UCSD-AML1 (cell line): ENCODE results near the gene PKN2.

Experiments
- DNase-seq: peaks from one replicate; lab custom pipeline; 2025; ENCODE audit not compliant: unreplicated experiment; lab: John Stamatoyannopoulos, UW

PKN2 gene

DNA sequence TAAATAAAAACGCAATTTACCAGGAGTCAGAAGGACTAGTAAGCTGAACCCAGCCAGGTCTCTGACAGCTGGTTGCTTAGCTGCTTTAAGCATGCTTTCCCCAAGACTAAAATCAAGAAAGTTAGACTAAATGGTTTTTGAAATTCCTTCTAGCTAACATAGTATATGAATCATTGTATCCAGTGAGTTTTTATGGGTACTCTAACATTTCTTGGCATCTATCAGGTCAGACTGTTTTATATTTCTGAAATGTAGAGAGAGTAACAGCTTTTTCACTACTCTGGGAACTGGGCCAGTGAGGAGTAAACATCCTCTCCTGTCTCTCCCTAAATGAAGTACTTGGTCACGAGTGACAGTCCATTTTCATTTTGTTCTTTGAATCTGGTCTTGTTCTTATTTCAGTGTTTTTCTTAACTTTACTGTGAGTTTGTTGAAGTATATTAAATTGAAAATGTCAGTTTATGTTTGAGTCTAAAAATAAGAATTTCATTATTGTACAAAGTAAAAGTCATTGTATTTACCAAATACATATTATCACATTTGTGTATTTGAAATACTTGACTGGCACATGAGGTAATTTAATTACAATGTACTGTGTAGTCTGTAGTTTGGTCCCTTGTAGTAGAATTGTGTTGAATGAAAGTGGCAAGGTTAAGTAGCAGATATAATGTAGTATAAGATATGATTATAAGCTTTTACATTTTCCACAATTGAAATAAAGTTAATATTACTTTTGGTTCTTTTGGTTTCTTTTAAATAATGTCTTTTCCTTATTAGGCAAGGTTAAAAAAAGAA, 47.6 kb downstream of the PKN2 start:
- no peak for DNase-seq

DNA sequence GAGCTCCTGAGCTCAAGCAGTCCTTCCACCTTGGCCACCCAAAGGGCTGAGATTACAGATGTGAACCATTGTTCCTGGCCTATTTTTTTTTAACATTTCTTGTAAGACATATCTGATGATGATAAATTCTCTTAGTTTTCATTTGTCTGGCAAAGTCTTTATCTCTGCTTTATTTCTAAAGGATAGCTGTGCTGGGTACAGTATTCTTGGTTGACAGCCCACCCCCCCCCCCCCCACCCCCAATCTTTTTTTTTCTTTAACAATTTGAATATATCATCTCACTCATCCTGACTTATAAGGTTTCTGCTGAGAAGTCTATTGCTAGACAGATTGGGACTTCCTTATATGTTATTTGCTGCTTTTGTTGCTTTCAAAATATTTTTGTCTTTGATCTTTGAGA, 51.3 kb downstream of the PKN2 start:
- no peak for DNase-seq

DNA sequence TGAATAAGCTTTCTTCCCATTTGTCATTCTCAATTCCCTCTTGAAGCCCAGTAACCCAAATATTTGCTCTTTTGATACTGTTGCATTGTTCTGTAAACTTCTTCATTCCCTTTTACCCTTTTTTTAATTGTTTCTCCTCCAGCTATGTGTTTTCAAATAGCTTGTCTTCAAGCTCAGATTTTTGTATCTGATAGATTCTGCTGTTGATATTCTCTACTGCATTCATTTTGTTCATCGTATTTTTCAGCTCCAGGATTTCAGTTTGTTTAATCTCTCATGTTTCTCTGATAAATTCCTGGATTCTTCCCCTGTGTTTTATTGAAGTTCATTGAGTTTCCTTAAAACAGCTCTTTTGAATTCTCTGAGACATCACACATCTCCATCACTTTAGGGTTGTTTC, 51.8 kb downstream of the PKN2 start:
- DNase-seq, result no peak

DNA sequence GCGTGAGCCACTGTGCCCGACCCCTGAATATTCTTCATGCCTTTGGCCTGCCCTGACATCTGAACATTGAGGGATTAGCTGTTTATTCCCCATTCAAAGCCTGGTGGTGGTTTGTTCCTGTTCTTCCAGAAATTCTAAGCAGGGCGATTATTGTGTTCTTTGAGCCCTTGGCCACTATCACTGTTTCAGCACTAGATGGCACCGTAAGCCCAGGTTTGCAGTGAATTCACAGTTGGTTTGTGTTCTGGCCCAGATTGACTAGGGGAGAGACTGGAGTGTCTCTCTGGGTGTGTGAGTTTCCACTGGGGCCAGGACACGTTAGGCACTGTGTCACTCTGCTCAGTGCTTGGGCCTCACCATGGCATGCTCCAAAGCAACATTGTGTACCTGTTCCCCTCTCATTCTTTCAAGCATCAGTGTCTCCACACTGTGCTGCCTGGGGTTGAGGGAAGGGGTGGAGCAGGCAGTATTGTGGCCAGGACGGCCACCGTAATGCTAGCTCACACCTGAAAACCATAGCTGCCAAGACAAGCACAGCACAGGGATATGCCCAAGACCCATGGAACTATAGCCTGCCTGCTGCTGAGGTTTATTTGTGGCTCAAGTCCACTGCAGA, 52.7 kb downstream of the PKN2 start:
- DNase-seq, result peak; percentile 22

DNA sequence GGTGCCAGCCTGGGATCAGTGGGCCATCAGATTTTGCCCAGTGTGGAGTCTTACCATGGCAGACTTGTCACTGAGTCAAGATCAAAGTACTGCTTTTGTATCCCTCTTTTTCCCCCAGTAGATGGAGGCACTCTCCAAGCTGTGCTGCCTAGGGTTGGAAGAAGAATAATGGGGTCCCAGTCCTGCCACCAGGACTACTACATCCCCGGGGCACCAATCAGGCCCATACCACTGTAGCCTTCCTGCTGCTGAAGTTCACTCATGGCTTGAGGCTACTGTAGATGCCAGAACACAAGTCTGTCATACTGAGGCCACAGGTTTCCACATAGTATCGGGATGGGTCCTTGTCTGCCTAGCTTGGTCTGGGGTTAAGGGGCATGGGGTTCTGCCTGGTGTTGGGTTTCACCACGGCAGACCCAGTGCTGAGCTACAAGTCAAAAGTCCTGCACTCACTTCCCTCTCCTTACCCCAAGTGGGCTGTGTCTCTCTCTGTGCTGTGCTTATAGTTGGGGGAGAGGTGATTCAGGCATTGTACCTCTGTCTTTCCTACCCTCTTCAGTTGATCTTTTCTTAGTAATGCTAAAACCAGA, 53.4 kb downstream of the PKN2 start:
- no peak for DNase-seq

DNA sequence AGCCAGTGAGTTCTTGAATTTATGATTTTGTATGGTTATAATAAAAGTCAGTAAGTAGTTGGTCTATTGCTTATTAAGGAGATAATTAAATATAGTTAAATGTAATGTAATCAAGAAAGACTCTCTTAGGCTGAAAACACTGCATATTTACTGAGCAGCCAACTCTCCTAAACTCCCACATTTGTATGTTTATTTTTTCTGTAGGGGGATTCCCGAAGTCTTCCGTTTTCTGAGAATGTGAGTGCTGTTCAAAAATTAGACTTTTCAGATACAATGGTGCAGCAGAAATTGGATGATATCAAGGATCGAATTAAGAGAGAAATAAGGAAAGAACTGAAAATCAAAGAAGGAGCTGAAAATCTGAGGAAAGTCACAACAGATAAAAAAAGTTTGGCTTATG, 56.7 kb downstream of the PKN2 start:
- DNase-seq, result no peak

DNA sequence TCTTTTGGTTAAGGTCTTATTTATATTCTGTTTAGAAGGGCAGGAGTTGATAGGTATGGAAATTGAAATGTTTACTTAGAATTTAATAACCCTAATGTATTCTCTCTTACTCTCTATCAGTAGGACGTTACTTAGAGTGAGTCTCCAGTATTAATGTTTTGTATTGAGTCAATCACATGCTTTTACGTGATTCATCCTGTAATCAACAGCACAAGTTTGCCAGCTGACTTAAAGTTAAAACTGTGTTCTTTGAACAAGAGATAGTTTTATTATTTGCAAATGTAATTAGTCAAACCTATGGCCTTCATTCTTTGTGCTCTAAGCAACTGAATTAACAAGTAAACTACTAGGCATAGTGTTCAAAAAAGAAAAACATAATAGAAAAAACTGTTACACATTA, 57.3 kb downstream of the PKN2 start:
- DNase-seq, result no peak

DNA sequence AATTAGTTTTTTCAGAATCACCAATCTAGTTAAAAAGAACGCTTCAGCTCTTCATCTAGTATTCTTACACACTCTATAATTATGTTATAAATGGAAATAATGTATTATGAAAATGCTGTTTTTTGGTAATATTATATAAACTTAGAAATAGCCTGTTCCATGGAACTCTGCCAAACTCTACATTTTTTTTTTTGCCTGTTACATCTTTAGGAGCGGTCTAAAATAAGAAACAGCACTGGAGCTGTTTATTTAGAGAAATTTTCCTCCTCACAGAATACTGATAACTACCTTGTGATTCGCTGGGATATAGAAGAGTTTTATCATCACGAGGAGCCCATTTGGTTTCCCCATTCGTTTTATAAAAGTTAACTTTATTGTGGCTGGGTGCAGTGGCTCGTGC, 58.5 kb downstream of the PKN2 start:
- DNase-seq, result no peak

DNA sequence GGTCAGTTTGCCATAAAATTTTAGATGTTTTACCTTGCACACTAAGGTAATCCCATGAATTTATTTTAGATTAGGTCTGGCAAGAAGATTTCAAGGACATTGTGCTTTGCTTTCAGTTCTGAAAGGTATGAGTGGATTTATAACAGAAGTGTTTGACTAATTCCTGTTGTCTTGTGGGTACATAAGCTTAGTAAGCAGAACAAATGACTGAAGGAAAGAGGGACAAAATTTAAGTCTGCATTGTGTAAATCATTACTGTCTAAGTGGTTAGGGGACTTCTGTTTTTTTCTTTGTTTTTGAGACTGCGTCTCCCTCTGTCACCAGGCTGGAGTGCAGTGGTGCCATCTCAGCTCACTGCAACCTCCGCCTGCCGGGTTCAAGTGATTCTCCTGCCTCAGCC, 60.1 kb downstream of the PKN2 start:
- no peak for DNase-seq

DNA sequence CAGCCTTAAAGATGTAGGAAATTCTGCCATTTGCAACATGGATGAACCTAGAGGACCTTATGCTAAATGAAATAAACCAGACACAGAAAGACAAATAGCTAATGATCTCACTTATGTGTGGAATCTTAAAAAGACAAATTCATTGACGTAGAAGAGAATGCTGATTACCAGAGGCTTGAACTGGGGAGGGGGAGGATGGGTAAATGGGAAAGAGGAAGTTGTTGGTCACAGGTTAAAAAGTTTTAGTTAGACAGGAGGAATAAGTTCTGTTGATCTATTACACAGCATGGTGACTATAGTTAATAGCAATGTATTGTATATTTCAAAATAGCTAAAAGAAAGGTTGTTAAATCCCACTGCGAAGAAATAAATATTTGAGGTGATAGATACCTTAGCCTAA, 62.8 kb downstream of the PKN2 start:
- DNase-seq, result no peak

DNA sequence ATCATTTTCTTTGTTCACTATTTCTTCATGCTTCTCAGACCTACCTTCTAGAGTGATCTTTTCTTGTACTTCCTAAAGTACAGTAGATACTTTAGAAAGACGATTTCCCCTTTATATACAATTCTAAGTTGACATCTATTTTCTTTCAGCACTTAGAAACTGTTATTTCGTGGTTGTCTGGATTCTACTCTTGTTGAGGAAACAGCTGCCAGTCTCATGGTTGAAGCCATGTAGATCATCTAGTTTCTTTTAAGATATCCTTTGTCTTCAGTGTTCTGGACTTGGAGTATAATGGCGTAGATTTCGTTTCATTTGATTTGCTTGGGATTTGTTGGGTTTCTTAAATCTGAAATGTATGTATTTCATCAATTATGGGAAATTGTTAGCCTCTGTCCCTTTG, 67.6 kb downstream of the PKN2 start:
- no peak for DNase-seq

DNA sequence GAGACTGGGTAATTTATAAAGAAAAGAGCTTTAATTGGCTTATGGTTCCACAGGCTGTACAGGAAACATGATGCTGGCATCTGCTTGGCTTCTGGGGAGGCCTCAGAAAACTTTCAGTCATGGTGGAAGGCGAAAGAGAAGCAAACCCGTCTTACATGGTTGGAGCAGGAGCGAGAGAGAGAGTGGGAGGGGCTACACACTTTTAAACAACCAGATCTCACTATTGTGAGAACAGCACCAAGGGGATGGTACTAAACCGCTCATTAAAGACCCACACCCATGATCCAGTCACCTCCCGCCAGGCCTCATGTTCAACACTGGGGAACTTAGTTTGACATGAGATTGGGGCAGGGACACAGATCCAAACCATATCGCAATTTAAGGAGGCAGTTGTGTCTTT, 69.4 kb downstream of the PKN2 start:
- no peak for DNase-seq

DNA sequence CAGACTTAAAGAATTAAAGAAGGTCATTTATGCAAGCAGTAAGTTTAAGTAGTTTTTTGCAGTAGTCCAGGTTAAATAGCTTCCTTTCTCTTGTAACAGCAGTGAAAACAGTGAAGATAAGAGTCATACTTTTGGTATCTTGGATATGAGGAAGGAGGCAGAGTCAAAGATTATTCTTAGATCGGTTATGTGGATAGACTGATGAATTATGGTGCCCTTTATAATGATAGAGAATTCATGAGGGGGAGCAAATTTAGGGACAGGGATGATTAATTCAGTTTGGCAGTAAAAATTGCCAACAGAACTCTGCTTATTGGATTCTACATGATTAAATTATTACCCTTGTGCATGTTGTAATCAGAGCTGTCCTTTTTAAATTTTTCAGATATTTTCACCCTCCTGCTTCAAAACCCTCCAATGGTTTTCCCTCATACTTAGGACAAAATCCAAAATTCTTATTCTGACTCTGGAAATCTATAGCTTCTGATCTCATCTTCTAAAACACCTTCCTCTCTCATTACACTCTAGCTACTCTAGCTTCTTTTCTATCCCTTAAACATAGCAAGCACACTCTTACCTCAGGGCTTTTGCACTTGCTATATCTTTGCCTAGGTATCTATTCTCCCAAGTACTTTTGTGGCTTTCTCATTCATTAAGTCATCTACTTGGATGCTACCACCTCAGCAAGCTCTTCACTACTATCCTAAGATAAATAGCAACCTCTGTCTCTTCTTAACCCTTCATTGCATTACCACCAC, 79.8 kb downstream of the PKN2 start:
- DNase-seq, result no peak

DNA sequence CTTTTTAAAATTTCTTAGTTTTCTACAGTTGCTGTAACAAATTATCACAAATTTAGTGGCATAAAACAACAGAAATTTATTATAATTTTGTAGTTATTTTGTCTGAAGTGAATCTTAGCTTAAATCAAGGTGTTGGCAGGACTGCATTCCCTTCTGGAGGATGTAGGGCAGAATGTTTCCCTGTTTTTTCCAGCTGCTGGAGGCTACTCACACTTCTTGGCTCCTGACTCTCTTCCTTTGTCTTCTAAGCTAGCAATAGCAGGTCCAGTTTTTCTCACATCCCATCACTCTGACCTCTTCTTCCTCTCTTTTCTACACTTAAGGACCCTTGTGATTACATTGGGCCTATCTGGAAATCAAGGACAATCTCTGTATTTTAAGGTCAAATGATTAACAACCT, 84.1 kb downstream of the PKN2 start:
- DNase-seq, result no peak

DNA sequence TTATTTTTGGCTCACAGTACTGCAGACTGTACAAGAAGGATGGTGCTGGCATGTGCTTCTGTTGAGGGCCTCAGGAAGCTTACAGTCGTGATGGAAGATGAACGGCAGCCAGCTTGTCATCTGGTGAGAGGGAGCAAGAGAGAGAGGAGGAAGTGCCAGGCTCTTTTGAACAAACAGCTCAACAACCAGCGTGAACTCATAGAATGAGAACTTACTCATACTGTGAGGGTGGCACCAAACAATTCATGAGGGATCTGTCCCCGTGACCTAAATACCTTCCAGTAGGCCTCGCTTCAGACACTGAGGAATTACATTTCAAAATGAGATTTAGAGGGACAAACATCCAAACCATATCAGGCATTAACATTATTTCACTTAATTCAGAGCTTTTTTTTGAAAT, 84.7 kb downstream of the PKN2 start:
- DNase-seq, result no peak

DNA sequence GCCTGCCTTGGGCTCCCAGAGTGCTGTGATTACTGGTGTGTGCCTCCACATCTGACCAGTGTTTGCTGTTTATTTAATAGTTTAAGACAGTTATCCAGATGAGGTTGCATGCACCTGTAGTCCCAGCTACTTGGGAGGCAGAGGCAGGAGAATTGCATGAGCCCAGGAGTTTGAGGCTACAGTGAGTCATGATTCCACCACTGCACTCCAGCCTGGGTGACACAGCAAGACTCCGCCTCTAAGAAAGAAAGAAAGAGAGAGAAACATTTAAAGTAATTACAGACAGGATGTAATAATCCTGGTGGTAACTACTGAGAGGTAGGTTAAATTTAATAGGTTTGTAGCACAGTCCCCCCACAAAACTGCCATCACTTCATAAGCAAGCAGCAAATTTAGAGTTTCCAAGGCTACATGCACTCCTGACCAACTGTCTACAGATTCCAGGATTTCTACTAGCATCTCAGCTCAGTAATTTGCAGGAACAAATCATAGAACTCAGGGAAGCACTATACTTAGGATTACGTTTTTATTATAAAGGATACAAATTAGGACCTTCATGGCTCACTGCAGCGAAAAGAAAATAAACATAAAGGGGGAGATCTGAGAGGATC, 89.6 kb downstream of the PKN2 start:
- DNase-seq, result no peak

DNA sequence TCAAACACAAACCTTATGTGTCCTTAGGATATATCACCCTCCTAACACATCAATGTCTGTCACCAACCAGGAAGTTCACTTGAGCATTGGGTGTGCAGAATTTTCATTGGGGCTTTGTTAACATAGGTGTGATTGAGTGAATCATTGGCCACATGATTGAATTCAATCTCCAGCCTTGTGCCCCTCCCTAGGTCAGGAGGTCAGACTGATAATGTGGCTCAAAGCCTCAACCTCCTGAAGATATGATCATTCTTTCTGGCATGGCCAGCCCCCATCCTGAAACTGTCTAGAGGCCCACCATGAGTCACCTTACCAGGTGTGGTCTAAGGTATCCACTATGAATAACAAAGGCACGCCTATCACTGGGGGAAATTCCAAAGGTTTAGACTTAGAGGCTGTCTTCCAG, 90.1 kb downstream of the PKN2 start:
- no peak for DNase-seq

DNA sequence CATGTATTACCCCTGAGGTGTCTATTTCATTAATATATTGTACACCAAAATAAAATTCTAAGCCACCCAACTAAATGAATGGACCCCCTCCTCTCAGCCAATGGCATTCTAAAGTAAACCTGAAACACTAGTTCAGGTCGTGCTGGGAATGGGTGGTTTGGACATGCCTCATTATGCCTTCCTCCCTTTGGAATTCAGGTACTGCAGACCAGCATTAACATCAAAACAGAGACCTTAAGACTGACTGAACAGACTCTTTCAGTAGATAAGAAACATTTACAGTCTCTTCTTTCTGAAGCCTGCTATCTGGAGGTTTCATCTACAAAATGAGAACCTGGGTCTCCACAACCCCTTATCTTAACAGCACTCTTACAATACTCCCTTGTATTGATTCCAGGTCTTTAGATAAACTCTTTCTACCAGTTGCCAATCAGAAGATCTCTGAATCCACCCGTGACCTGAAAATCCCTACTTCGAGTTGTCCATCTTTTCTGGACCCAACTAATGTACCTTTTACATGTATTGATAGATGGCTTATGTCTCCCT, 93.6 kb downstream of the PKN2 start:
- no peak for DNase-seq

DNA sequence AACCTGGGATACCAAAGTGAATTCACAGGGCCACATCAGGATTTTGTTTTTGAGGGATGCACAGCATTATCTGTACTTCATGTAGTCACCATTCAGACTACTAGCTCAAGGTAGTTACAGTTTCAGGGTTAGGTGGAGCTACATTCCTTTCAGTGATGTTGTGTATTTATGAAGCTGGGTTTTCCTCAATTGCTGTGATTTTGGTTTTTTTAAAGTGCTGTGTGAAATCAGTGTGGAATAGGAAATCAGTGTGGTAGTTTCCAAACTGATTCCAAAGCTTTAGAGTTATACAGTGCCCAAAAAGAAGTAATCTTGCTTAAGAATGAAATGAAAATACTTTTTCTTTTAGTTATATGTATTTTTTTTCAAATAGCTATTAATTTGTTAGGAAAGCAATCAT, 95.8 kb downstream of the PKN2 start:
- no peak for DNase-seq

DNA sequence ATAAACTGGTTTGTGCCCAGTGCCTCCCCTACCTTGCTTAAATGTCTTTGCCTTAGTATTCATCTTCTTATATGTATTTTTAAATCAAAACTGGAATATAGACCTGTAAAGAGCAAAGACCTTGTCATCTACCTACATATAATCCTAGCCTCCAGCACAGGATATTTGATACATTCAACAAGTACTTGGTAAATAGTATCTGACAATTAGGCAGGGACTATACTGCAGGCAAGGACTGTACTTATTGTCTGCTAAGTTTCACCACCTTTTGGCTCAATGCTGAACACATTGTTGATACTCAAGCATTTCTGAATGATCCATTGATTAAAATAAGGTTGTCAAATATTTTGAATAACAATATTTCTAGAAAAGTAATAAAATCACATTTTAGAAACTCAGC, 96.4 kb downstream of the PKN2 start:
- DNase-seq, result no peak

DNA sequence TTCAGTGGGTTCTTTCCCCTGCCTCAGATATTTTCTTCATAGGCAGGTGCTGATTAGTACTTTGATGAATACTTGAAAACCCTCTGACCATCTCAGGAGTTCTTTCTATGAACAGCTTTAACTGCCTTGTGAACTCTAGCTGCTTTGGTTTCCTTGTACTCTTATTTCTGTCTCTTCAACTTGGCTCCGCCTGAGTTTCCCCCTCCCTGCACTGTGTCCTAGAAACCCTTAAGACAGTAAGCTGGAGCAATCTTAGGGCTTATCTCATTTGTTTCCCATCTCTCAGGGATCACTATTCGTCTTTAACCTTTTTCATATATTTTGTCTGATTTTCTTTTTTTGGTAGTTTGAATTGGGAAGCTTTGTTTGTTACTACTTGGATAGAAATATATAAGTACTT, 99.1 kb downstream of the PKN2 start:
- no peak for DNase-seq
